HG03139 (cell line): Measurements from ENCODE around the gene FBXO27.
"Not testable (repeated sequence)": the region's sequence is repeated elsewhere in the genome, so short reads cannot be mapped to it uniquely, and the experiment has no call there.

Experiments used
- ATAC-seq: cut with Tn5 transposase; IDR thresholded peaks from one replicate; pipeline ENCODE4 v1.9.1; 2021; ENCODE audit not compliant: unreplicated experiment

FBXO27 gene

GRCh38 chr19:39032063-39032918 lies at the start of gene FBXO27:
Gene FBXO27 (minus strand): TSS chr19:39032549. CDS start chr19:39032227, 322 bp downstream.
- ATAC-seq: no peak

- no peak for ATAC-seq
These were observed 48.1 kb upstream of the FBXO27 start for GRCh38 chr19:39080431-39080830.

GRCh38 chr19:39078436-39079200 lies 46.3 kb upstream of the FBXO27 start:
- no peak for ATAC-seq

- ATAC-seq: no peak
These were observed 45.0 kb upstream of the FBXO27 start for GRCh38 chr19:39077323-39077722.

GRCh38 chr19:39074942-39075341 lies 42.6 kb upstream of the FBXO27 start:
- no peak for ATAC-seq

GRCh38 chr19:39074205-39074692 lies 41.9 kb upstream of the FBXO27 start:
- no peak for ATAC-seq

GRCh38 chr19:39070888-39071287 lies 38.5 kb upstream of the FBXO27 start:
- ATAC-seq: no peak

- ATAC-seq: not testable (repeated sequence)
These were observed 35.9 kb upstream of the FBXO27 start for GRCh38 chr19:39068259-39068658.

GRCh38 chr19:39067104-39067503 lies 34.8 kb upstream of the FBXO27 start:
- no peak for ATAC-seq

- ATAC-seq: no peak
These were observed 33.6 kb upstream of the FBXO27 start for GRCh38 chr19:39065928-39066327.

- no peak for ATAC-seq
These were observed 32.1 kb upstream of the FBXO27 start for GRCh38 chr19:39064405-39064804.

GRCh38 chr19:39060171-39060570 lies 27.8 kb upstream of the FBXO27 start:
- ATAC-seq: no peak

GRCh38 chr19:39059302-39059701 lies 27.0 kb upstream of the FBXO27 start:
- ATAC-seq: no peak

- no peak for ATAC-seq
These were observed 25.3 kb upstream of the FBXO27 start for GRCh38 chr19:39057615-39058014.

GRCh38 chr19:39054091-39054470 lies 21.7 kb upstream of the FBXO27 start:
- ATAC-seq: no peak

GRCh38 chr19:39053276-39054090 lies 21.1 kb upstream of the FBXO27 start:
- ATAC-seq: no peak

- no peak for ATAC-seq
These were observed 20.5 kb upstream of the FBXO27 start for GRCh38 chr19:39052846-39053245.

GRCh38 chr19:39052243-39052746 lies 19.9 kb upstream of the FBXO27 start:
- no peak for ATAC-seq

GRCh38 chr19:39047073-39047472 lies 14.7 kb upstream of the FBXO27 start:
- ATAC-seq: no peak

GRCh38 chr19:39046037-39046821 lies 13.9 kb upstream of the FBXO27 start:
- no peak for ATAC-seq
